ENCODE measurements around the gene ZIC2.

The ZIC2 gene

GRCh38 chr13:99988529-99989275, 7.1 kb downstream of the ZIC2 start:
- DNase-seq: peak; percentile 42

DNA sequence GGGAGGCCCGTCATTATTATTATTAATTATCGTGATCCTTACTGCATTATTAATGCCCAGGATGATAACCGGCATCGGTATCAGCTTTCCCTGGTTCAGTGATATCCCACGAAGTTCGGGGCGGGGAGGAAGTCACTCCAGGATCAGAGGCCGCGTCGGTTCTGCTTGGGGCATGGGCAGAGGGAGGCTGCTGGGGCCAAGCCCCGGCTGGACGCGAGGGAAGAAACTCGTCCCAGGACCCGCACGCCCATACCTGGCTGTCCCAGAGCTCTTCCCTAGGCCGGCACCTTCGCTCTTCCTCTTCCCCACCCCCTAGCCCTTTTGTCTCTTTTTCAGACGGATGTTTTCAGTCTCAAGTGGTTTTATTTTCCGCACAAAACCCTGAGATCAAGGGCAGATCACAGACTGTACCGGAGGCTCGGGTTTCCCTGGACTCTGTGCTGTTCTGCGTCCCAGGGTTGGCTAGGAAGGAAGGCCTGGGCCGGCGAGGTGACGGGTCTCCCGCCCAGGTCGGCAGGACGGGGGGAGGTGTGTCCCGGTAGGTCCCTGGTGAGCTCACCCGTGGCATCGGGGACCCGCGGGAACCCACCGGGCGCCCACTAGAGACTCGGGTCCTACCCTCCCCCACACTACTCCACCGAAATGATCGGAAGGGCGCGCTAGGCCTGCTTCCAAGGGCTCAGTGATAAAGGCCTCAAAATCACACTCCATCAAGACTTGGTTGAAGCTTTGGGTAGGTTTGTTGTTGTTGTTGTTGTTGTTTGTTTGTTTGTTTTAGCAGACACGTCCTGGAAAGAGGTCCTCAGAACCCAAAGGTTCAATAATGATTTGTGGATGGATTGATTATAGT, 7.9 kb downstream of the ZIC2 start:
- no peak for DNase-seq

- no peak for DNase-seq
These were observed 8.8 kb downstream of the ZIC2 start for GRCh38 chr13:99990126-99990977.

DNA sequence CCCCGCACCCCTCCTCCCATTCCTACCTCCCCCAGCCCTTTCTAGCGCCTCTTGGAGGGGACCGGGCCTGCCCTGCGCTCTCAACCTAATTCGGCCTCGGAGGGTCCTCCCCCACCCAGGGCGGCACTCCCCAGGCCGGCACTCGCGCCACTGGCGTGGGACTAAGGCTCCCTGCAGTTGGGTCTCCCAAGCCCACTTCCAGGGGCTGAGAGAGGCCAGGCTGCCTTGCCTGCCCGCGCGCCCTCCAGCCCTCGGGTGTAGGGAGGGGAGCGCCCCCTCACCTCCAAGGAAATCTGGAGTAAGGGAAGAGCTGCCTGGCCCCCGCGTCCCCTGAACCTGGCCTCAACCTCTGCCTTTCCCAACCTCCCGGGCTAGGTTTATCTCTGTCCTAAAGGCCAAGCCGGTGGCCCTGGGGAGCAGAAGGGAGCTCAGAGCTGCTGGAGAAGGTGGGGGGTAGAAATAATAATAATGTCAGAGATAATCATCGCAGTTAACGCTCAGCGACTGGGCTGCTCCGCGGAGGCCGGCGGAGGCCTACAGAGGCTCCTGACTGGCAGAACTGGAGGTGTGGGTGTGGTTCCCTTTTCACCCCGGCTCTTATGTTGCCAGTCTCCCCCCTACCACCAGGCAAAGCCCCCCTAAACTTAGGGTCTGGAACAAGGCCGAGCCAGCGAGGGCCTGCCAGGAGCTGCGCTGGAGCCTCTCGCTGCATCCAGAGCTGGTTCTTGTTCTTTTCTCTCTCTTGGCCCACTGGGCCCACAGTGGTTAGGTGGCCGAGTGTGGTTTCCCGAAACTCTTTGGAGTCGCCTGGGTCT, 9.6 kb downstream of the ZIC2 start:
- DNase-seq: no peak

GRCh38 chr13:99991828-99992775, 10.5 kb downstream of the ZIC2 start:
- no peak for DNase-seq

- no peak for DNase-seq
These were observed 11.4 kb downstream of the ZIC2 start for GRCh38 chr13:99992949-99993351.

DNA sequence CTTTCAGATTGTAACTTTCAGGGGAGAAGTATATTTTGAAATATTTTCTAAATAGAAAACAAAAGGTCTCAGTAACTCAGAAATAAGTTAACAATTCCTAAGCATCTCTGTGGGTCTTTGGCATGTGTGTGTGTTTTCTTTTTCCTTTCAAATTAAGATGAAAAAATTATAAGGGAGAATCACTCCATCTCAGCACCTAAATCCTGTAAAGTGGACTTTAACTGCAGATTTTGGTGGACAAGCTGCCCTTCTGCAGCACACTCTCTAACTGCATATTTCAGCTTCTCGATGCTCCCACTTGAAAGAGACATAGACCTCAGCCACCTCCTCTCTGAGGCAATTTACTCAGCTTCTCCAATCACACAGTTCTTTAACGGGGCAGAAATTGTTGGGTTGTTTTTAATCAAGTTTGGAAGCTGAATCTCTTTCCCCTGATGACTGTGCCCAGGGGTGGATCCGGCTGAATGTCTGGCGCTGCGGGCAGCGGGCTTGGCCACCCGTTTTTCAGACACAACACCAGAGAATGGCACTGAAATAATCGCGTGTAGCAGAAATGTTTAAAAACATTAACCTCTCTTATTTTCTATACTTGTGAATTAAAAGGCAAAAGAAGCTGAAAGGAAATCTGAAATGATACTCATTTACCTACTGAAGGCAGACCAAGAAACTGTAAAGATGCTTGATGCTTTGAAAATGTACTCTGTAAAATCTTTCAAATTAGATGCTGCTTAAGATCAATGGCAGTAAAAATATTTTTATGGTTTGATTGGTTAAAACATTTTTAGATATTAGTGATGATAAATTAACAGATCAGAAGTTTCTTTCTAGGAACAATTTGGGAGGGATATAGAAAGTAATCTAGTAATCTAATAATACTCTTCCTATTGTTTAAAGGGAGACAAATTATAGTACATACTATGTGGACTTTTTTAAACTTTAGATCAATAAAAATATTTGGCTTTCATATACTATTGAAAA, 12.4 kb downstream of the ZIC2 start:
- no peak for DNase-seq

DNA sequence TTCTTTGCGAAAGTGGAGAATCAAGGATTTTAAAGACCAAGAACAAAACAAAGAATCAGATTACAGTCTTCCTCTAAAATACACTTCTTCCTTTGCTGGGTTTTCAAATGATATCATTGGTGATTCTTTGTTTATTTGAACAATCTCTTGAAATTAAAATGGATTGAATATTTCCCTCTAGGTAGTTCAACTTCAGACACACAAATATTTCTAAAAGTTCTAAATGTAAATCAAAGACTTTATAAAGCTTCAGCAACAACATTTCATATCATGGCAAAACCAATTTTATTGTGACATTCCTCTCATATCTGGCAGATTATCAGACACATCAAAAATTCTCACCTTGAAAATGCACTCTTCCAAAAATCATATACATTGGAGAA, 13.0 kb downstream of the ZIC2 start:
- no peak for DNase-seq

- no peak for DNase-seq
These were observed 13.6 kb downstream of the ZIC2 start for GRCh38 chr13:99995104-99995588.

GRCh38 chr13:99995589-99996380, 14.2 kb downstream of the ZIC2 start:
- DNase-seq: no peak

DNA sequence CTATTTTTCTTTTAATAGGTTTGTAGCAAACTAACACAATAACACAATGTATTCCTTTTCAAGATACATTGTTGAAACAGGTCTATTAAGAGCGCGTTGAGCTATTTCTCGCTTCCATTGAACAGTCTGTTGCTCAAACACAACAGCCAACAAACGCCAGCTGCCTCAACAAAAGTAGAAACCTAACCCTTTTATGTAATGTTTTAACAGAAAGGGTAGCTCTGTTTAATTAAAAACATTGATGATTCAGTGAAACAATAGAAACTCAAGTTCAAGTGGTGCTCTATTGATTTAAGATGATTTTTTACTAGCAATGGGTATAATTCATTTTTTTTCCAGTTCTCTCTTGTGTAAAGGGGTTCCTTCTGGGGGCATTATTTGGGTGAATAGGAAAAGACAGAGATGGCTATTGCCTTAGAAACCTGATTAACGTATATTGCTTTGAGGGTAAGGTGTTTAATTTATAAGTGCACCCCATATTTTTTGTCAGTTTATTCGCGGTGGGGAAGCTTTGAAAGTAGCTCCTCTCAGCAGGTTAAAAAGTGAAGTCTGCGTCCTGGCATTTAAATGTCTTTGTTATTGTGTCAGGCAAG, 14.9 kb downstream of the ZIC2 start:
- no peak for DNase-seq

DNA sequence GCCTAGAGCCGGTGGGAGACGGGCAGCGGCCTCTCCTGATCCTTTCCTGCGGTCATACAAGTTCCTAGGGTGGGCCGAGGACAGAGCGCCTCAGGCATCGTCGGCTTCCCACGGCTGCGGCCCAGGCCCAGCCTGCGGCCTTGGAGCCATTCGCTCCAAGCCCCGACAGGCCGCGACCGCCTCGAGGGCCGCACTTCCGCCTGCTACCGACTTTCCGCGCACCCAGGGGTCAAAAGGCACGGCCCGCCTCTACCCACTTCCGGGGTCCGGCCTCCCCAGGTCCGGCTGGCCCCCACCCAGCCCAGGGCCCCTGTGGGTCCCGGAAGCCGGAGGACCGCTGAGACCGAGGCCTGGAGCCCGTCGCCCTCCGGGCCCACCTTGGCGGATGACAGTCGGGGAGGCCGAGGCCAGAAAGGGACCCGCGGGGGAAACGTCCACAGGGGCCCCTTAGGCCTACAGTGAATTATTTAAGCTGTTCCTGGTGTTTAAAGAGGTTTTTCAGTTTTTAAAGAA, 16.2 kb downstream of the ZIC2 start:
- no peak for DNase-seq

GRCh38 chr13:99998261-99998660, 16.7 kb downstream of the ZIC2 start:
- DNase-seq: no peak

GRCh38 chr13:100014621-100015020, 33.0 kb downstream of the ZIC2 start:
- no peak for DNase-seq

DNA sequence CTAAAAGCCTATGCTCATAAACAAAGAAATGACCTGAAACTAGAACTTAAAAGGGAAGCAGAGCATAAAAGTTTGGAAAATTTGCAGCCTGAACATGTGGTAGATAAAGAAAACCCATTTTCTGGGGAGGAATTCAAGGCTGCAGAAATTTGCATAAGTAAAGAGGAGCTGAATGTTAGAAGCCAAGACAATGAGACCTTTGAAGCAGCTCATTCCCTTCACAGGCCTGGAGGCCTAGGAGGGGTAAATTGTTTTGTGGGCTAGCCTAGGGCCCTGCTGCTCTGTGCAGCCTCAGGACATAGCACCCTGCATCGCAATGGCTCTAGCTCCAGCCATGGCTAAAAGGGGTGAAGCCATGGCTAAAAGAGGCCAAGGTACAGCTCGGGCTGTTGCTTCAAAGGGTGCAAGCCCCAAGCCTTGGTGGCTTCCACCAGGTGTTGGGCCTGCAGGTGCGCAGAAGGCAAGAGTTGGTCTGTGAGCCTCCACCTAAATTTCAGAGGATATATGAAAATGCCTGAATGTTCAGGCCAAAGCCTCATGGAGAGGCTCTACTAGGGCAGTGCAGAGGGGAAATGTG, 38.3 kb downstream of the ZIC2 start:
- no peak for DNase-seq

DNA sequence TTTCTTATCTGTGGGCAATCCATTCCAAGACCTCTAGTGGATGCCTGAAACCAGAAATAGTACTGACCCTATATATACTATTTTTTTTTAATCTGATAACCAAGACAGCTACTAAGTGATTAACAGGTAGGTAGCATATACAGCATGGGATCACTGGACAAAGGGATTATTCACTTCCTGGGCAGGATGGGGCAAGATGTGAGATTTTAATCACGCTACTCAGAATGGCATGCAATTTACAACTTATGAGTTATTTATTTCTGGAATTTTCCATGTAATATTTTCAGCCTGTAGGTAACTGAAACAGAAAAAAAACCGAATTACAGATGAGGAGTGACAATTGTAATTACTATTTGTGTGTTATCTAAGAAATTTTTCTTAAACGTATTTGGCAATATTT, 41.2 kb downstream of the ZIC2 start:
- DNase-seq: no peak

DNA sequence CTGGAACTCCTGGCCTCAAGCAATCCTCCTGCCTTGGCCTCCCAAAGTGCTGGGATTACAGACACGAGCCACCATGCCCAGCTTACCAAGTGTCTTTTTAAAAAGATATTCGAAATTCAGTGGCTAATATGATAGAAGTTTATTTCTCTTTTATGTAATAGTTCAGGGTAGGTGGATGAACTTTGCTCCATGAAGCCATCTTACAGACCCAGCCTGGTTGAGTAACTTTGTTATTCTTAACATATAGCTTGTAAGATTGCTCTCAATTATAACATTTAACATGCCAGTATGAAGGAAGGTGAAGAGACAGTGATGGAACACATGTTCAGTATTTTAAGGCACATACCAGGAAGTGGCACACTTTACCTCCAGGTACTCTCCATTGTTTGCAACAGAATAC, 42.4 kb downstream of the ZIC2 start:
- no peak for DNase-seq

GRCh38 chr13:100029933-100030332, 48.3 kb downstream of the ZIC2 start:
- DNase-seq: no peak

Measured in NCI-H2107 (cell line).